ENCODE measurements around the gene EIF4H.

- no peak for TF ChIP-seq CTCF (IDR thresholded peaks at IDR 0.05 in 2 of 3, conservative IDR thresholded peaks at IDR 0.05 in 1 of 3; ENCODE audit: borderline replicate concordance in 1 of 3, insufficient read depth in 1 of 3, low read depth in 2 of 3, low read length in 2 of 3)
- no peak for TF ChIP-seq EGR1 (IDR thresholded peaks at IDR 0.05; ENCODE audit: low read depth)
- no peak for TF ChIP-seq SIN3A (IDR thresholded peaks at IDR 0.05; ENCODE audit: low read depth)
- no peak for TF ChIP-seq POLR2A (IDR thresholded peaks at IDR 0.05; ENCODE audit: borderline replicate concordance, extremely low read depth, insufficient read depth, insufficient read length)
- no peak for TF ChIP-seq REST (IDR thresholded peaks at IDR 0.05; ENCODE audit: low read depth)
These were observed 41.8 kb downstream of the EIF4H start for GRCh38 chr7:74215921-74216320.

Data from HCT116 (cell line).